HepG2 (cell line): Measurements from ENCODE around the gene WNK4. TPM values are rescaled to one million over a fixed set of nuclear protein-coding genes. Genes with fewer than 3 reads are reported as not detected.

ENCODE experiments used
- ATAC-seq: fragments of 200-7000 bp; cut with Tn5 transposase; 3 replicates; pipeline ENCODE4 v1.9.1; 2020; ENCODE audit warnings: mild to moderate bottlenecking, moderate library complexity
- BruUV-seq: library from RNA; stranded (reverse); fragments of 400-500 nt; replicated peaks from 2 replicates; lab custom pipeline; 2021; lab: Mats Ljungman, UMichigan
- CTCF ChIA-PET: fragments of 300-600 bp; formaldehyde crosslinking; extraction: SDS; loops from one replicate; lab custom pipeline; 2021; ENCODE audit warnings: low total read pairs, inconsistent platforms, low intra/inter-chr PET ratio; lab: Yijun Ruan, JAX
- POLR2A ChIA-PET: fragments of 350-600 bp; sonication (Branson Sonifier 250); formaldehyde crosslinking; loops from one replicate; lab custom pipeline; 2020; ENCODE audit warnings: antibody characterized with exemption, inconsistent platforms; lab: Yijun Ruan, JAX
- DNase-seq: peaks from one replicate; pipeline ENCODE4 v3.0.0-alpha.2; 2015; ENCODE audit warnings: low spot score
- FAIRE-seq: peaks from 3 replicates; lab custom pipeline; 2011; peaks lifted over from hg19 to GRCh38; lab: Jason Lieb, UNC
- H2AFZ ChIP-seq: one replicate; pipeline ENCODE4 v1.6.1; 2011; ENCODE audit warnings: low read length, inconsistent platforms
- H3K27ac ChIP-seq: fragments of 300-600 bp; 3 replicates; pipeline ENCODE4 v1.8.0; 2011; ENCODE audit warnings: mixed run types, mild to moderate bottlenecking, mixed read lengths, low read length, inconsistent platforms; ENCODE audit not compliant: insufficient read depth; ENCODE audit errors: extremely low read length
- H3K27me3 ChIP-seq, 2 experiments: fragments of 200-600 bp in 1 of 2; 2 replicates in 1 of 2; 3 replicates in 1 of 2; pipeline versions ENCODE4 v1.6.0 to v1.8.0; 2011; ENCODE audit warnings: low read length in 2 of 2, mild to moderate bottlenecking in 2 of 2, moderate library complexity in 2 of 2, inconsistent platforms in 1 of 2; ENCODE audit not compliant: insufficient read depth in 2 of 2, control insufficient read depth in 1 of 2
- H3K36me3 ChIP-seq, 2 experiments: fragments of 200-600 bp in 1 of 2; replicated peaks in 1 of 2; 2 replicates in 1 of 2; 3 replicates in 1 of 2; pipeline versions ENCODE4 v1.5.1 to v1.8.0; 2011; ENCODE audit warnings: low read length in 2 of 2, inconsistent platforms in 1 of 2; ENCODE audit not compliant: insufficient read depth in 2 of 2, control insufficient read depth in 1 of 2
- H3K4me1 ChIP-seq: 2 replicates; pipeline ENCODE4 v1.5.1; 2012; ENCODE audit warnings: low read length, inconsistent platforms; ENCODE audit not compliant: insufficient read depth
- H3K4me2 ChIP-seq: 2 replicates; pipeline ENCODE4 v1.6.0; 2011; ENCODE audit warnings: low read depth, low read length, inconsistent platforms
- H3K4me3 ChIP-seq, 3 experiments: fragments of 200-600 bp in 1 of 3; sonication (generic), shearing (Covaris generic) in 1 of 3; replicated peaks in 1 of 3; 2 replicates each; pipeline ENCODE4 v1.5.1; 2011 to 2016; ENCODE audit warnings: low read length in 3 of 3, inconsistent platforms in 2 of 3, low read depth in 2 of 3, mild to moderate bottlenecking in 2 of 3, control low read depth in 1 of 3, mixed read lengths in 1 of 3; ENCODE audit not compliant: insufficient read depth in 1 of 3
- H3K79me2 ChIP-seq: one replicate; pipeline ENCODE4 v1.6.1; 2011; ENCODE audit warnings: low read length, inconsistent platforms; ENCODE audit not compliant: insufficient read depth
- H3K9ac ChIP-seq: 2 replicates; pipeline ENCODE4 v1.6.0; 2011; ENCODE audit warnings: mild to moderate bottlenecking, low read depth, low read length, inconsistent platforms; ENCODE audit not compliant: insufficient read depth
- H3K9me3 ChIP-seq: 2 replicates; pipeline ENCODE4 v1.5.1; 2012; ENCODE audit warnings: mild to moderate bottlenecking, low read length
- H4K20me1 ChIP-seq: 2 replicates; pipeline ENCODE4 v1.6.0; 2011; ENCODE audit warnings: inconsistent platforms, mild to moderate bottlenecking, low read length, moderate library complexity; ENCODE audit not compliant: insufficient read depth
- BATF2 ChIP-seq: sonication (generic); formaldehyde crosslinking; IDR thresholded peaks from 2 replicates; pipeline ENCODE4 v1.8.0; 2022; ENCODE audit warnings: mild to moderate bottlenecking, missing genetic modification reagents, moderate library complexity
- CBX5 ChIP-seq: sonication (generic); formaldehyde crosslinking; IDR thresholded peaks from 2 replicates; pipeline ENCODE4 v1.4.0; 2020; ENCODE audit warnings: missing genetic modification reagents, borderline replicate concordance
- EEA1 ChIP-seq: sonication (generic); formaldehyde crosslinking; IDR thresholded peaks from 2 replicates; pipeline ENCODE4 v1.5.1; 2020; ENCODE audit warnings: mild to moderate bottlenecking, missing genetic modification reagents, borderline replicate concordance
- GFI1 ChIP-seq: sonication (generic); formaldehyde crosslinking; IDR thresholded peaks from 2 replicates; pipeline ENCODE4 v1.5.0; 2020; ENCODE audit warnings: missing genetic modification reagents, mild to moderate bottlenecking, borderline replicate concordance
- HDAC1 ChIP-seq: sonication (generic); formaldehyde crosslinking; IDR thresholded peaks from 2 replicates; pipeline ENCODE4 v1.5.1; 2020; ENCODE audit warnings: mild to moderate bottlenecking, missing genetic modification reagents
- HOXA7 ChIP-seq: sonication (generic); formaldehyde crosslinking; IDR thresholded peaks from 2 replicates; pipeline ENCODE4 v1.8.1; 2022; ENCODE audit warnings: mild to moderate bottlenecking, missing genetic modification reagents, moderate library complexity
- MED8 ChIP-seq: sonication (generic); formaldehyde crosslinking; IDR thresholded peaks from 2 replicates; pipeline ENCODE4 v1.8.1; 2023; ENCODE audit warnings: mild to moderate bottlenecking, missing genetic modification reagents; ENCODE audit not compliant: insufficient replicate concordance
- MLXIP ChIP-seq: sonication (generic); formaldehyde crosslinking; IDR thresholded peaks from 2 replicates; pipeline ENCODE4 v1.9.0; 2021; ENCODE audit warnings: missing genetic modification reagents, borderline replicate concordance
- SETDB1 ChIP-seq: sonication (generic); formaldehyde crosslinking; IDR thresholded peaks from 2 replicates; pipeline ENCODE4 v1.5.1; 2020; ENCODE audit warnings: missing genetic modification reagents, mild to moderate bottlenecking, borderline replicate concordance
- SMAD3 ChIP-seq: sonication (generic); formaldehyde crosslinking; IDR thresholded peaks from 2 replicates; pipeline ENCODE4 v1.4.0; 2020; ENCODE audit warnings: missing genetic modification reagents
- ZEB1 ChIP-seq: IDR thresholded peaks from 2 replicates; pipeline ENCODE4 v1.6.1; 2012; ENCODE audit warnings: mild to moderate bottlenecking, low read depth, inconsistent platforms; ENCODE audit not compliant: insufficient replicate concordance
- ZNF276 ChIP-seq: sonication (generic); formaldehyde crosslinking; IDR thresholded peaks from 2 replicates; pipeline ENCODE4 v1.4.0; 2020; ENCODE audit warnings: mild to moderate bottlenecking, low read depth, missing genetic modification reagents
- ZNF343 ChIP-seq: sonication (generic); formaldehyde crosslinking; IDR thresholded peaks from 2 replicates; pipeline ENCODE4 v1.4.0; 2020; ENCODE audit warnings: mild to moderate bottlenecking, missing genetic modification reagents
- ZNF570 ChIP-seq: sonication (generic); formaldehyde crosslinking; IDR thresholded peaks from 2 replicates; pipeline ENCODE4 v1.4.0; 2020; ENCODE audit warnings: mild to moderate bottlenecking, missing genetic modification reagents, borderline replicate concordance
- ZNF644 ChIP-seq: IDR thresholded peaks from 2 replicates; pipeline ENCODE4 v1.6.1; 2016; ENCODE audit warnings: low read depth
- ZNF737 ChIP-seq: sonication (generic); formaldehyde crosslinking; IDR thresholded peaks from 2 replicates; pipeline ENCODE4 v1.5.0; 2020; ENCODE audit warnings: missing genetic modification reagents, mild to moderate bottlenecking, borderline replicate concordance
- ZSCAN5A ChIP-seq: sonication (generic); formaldehyde crosslinking; IDR thresholded peaks from 2 replicates; pipeline ENCODE4 v1.8.0; 2022; ENCODE audit warnings: mild to moderate bottlenecking, missing genetic modification reagents, borderline replicate concordance
- ZZZ3 ChIP-seq: sonication (generic); formaldehyde crosslinking; IDR thresholded peaks from 2 replicates; pipeline ENCODE4 v1.4.0; 2020; ENCODE audit warnings: missing genetic modification reagents, mild to moderate bottlenecking, borderline replicate concordance
- WGBS: methylation state at CpG from one replicate; pipeline ENCODE4 v1.1.6; 2017; ENCODE audit warnings: low lambda C conversion rate; 5-methylcytosine and 5-hydroxymethylcytosine counted together
- in situ Hi-C: cut with HindIII; loops from 2 replicates; pipeline ENCODE4 v1.10.0; 2017; ENCODE audit warnings: low pct_unique_long_range_greater_than_20kb; ENCODE audit not compliant: extremely low pct_ligation_motif_present
- intact Hi-C: fragments of 100-400 bp; cut with micrococcal nuclease; formaldehyde crosslinking; loops from one replicate; pipeline ENCODE4 v1.10.0; 2022; ENCODE audit not compliant: unreplicated experiment
- polyA plus RNA-seq, 8 experiments: library from polyadenylated mRNA; depleted of rRNA in 3 of 8; stranded (reverse) in 7 of 8; unstranded in 1 of 8; fragments of >200 nt; fragmentation: Illumina TruSeq in 4 of 8; extraction: Trizol in 4 of 8; gene quantifications; 2 replicates each; pipeline versions ENCODE4 v1.2.1 to v1.2.3, GENCODE V29; 2011 to 2016; ENCODE audit warnings: low read depth in 4 of 8, missing spikeins in 1 of 8, mixed read lengths in 1 of 8; ENCODE audit not compliant: insufficient read depth in 1 of 8
- total RNA-seq, 5 experiments: library from RNA; depleted of rRNA; stranded (reverse); fragments of >200 nt; fragmentation: Illumina TruSeq; extraction: Trizol; gene quantifications; 2 replicates each; pipeline ENCODE4 v1.2.3, GENCODE V29; 2016; ENCODE audit warnings: low read depth in 1 of 5

The WNK4 gene
- total and polyA plus RNA-seq, 2 of the 13 experiments (the other 11 are each of a cell fraction or from before 2014, with no cell fraction given) = 2.7 to 13.7 TPM

GRCh38 chr17:42817866-42818265 lies 37.5 kb downstream of the WNK4 start:
- H3K4me2 ChIP-seq = no peak overlapping the region
- FAIRE-seq = no peak
- no peak overlapping the region for H3K27ac ChIP-seq
- CTCF ChIA-PET = no interaction called here
- intact Hi-C loops (no loop called here), in situ Hi-C loops (no loop called here)
- peaks cover 49 to 72% of the 10 kb centered on the region in 2 experiments for H3K36me3 ChIP-seq
- no peak overlapping the region for H2AFZ ChIP-seq
- no peak for DNase-seq
- H3K4me1 ChIP-seq = peaks cover 22% of the 10 kb centered on the region
- ATAC-seq = no peak
- no peaks in the 10 kb centered on the region for H4K20me1 ChIP-seq
- no TSS peak for BruUV-seq
- peaks cover 9% of the 10 kb centered on the region for H3K79me2 ChIP-seq
- POLR2A ChIA-PET = interaction anchor here (0.6 to 4.6 kb wide), 5 partner anchors 13 to 254 kb away, joined by 3 to 29 read pairs (median 4); partner anchors contain the start of genes CNTD1 and COA3
- H3K27me3 ChIP-seq = no peaks in the 10 kb centered on the region
- 92% methylated on average over 1 of the region's 1 CpG for WGBS
- H3K9ac ChIP-seq = no peak overlapping the region
- no peaks in the 10 kb centered on the region for H3K9me3 ChIP-seq
- H3K4me3 ChIP-seq = no peak overlapping the region
- TF ChIP-seq MED8 (CRISPR knock-in tag) (no peak), ZNF644 (CRISPR knock-in tag) (no peak), CBX5 (CRISPR knock-in tag) (no peak), ZNF276 (CRISPR knock-in tag) (no peak), ZNF737 (CRISPR knock-in tag) (no peak), HDAC1 (no peak), HOXA7 (CRISPR knock-in tag) (no peak), MLXIP (CRISPR knock-in tag) (no peak), GFI1 (CRISPR knock-in tag) (no peak), ZZZ3 (CRISPR knock-in tag) (no peak), SMAD3 (CRISPR knock-in tag) (no peak), BATF2 (no peak), EEA1 (no peak), ZNF343 (CRISPR knock-in tag) (no peak), ZNF570 (CRISPR knock-in tag) (no peak), ZEB1 (no peak), SETDB1 (CRISPR knock-in tag) (no peak), ZSCAN5A (CRISPR knock-in tag) (no peak)
